ENCODE data around the gene STAB2.

Gene STAB2

GRCh38 chr12:103757248-103757647, 170.2 kb downstream of the STAB2 start:
- Histone ChIP-seq H3K9me3 (ENCODE audit: insufficient read depth, low read depth, low read length) (no peaks in the 10 kb centered on the region), H3K36me3 (ENCODE audit: insufficient read depth, low read depth, low read length) (no peaks in the 10 kb centered on the region), H3K9ac (ENCODE audit: low read depth, low read length) (no peak overlapping the region), H3K27ac (ENCODE audit: low read length) (no peak overlapping the region), H3K4me1 (ENCODE audit: insufficient read depth, low read length) (no peaks in the 10 kb centered on the region), H3K4me3 (ENCODE audit: low read length) (no peak overlapping the region), H3K27me3 (ENCODE audit: insufficient read depth, low read length) (no peaks in the 10 kb centered on the region)

- no peaks in the 10 kb centered on the region for H3K4me1 ChIP-seq (ENCODE audit: insufficient read depth, low read length)
- no peak overlapping the region for H3K27ac ChIP-seq (ENCODE audit: low read length)
- no peaks in the 10 kb centered on the region for H3K9me3 ChIP-seq (ENCODE audit: insufficient read depth, low read depth, low read length)
- H3K4me3 ChIP-seq (ENCODE audit: low read length) = no peak overlapping the region
- H3K27me3 ChIP-seq (ENCODE audit: insufficient read depth, low read length) = no peaks in the 10 kb centered on the region
- H3K9ac ChIP-seq (ENCODE audit: low read depth, low read length) = no peak overlapping the region
- peaks cover 7% of the 10 kb centered on the region; the same call in 1 of the 2 replicates for H3K36me3 ChIP-seq (ENCODE audit: insufficient read depth, low read depth, low read length)
Measured at GRCh38 chr12:103758310-103759089, 171.4 kb downstream of the STAB2 start.

GRCh38 chr12:103762473-103762872, 175.4 kb downstream of the STAB2 start:
- Histone ChIP-seq H3K36me3 (ENCODE audit: insufficient read depth, low read depth, low read length) (peaks cover 18% of the 10 kb centered on the region; the same call in 1 of the 2 replicates), H3K4me1 (ENCODE audit: insufficient read depth, low read length) (no peaks in the 10 kb centered on the region), H3K4me3 (ENCODE audit: low read length) (no peak overlapping the region), H3K9ac (ENCODE audit: low read depth, low read length) (no peak overlapping the region), H3K9me3 (ENCODE audit: insufficient read depth, low read depth, low read length) (no peaks in the 10 kb centered on the region), H3K27me3 (ENCODE audit: insufficient read depth, low read length) (no peaks in the 10 kb centered on the region), H3K27ac (ENCODE audit: low read length) (no peak overlapping the region)

- Histone ChIP-seq H3K9me3 (ENCODE audit: insufficient read depth, low read depth, low read length) (no peaks in the 10 kb centered on the region), H3K36me3 (ENCODE audit: insufficient read depth, low read depth, low read length) (peaks cover 18% of the 10 kb centered on the region; the same call in 1 of the 2 replicates), H3K4me1 (ENCODE audit: insufficient read depth, low read length) (peaks cover 9% of the 10 kb centered on the region; the same call in 1 of the 2 replicates), H3K27me3 (ENCODE audit: insufficient read depth, low read length) (no peaks in the 10 kb centered on the region), H3K9ac (ENCODE audit: low read depth, low read length) (no peak overlapping the region), H3K4me3 (ENCODE audit: low read length) (no peak overlapping the region), H3K27ac (ENCODE audit: low read length) (no peak overlapping the region)
Measured at GRCh38 chr12:103765322-103765721, 178.2 kb downstream of the STAB2 start.

- Histone ChIP-seq H3K27me3 (ENCODE audit: insufficient read depth, low read length) (no peaks in the 10 kb centered on the region), H3K4me1 (ENCODE audit: insufficient read depth, low read length) (peaks cover 9% of the 10 kb centered on the region; the same call in 1 of the 2 replicates), H3K27ac (ENCODE audit: low read length) (no peak overlapping the region), H3K4me3 (ENCODE audit: low read length) (no peak overlapping the region), H3K36me3 (ENCODE audit: insufficient read depth, low read depth, low read length) (peaks cover 20% of the 10 kb centered on the region; the same call in 1 of the 2 replicates), H3K9ac (ENCODE audit: low read depth, low read length) (no peak overlapping the region), H3K9me3 (ENCODE audit: insufficient read depth, low read depth, low read length) (no peaks in the 10 kb centered on the region)
Measured at GRCh38 chr12:103766028-103766427, 179.0 kb downstream of the STAB2 start.

- no peaks in the 10 kb centered on the region for H3K9me3 ChIP-seq (ENCODE audit: insufficient read depth, low read depth, low read length)
- H3K36me3 ChIP-seq (ENCODE audit: insufficient read depth, low read depth, low read length) = peaks cover 16% of the 10 kb centered on the region; the same call in 1 of the 2 replicates
- peaks cover 9% of the 10 kb centered on the region; the same call in 1 of the 2 replicates for H3K4me1 ChIP-seq (ENCODE audit: insufficient read depth, low read length)
- H3K27ac ChIP-seq (ENCODE audit: low read length) = peak overlapping the region; percentile 25
- H3K9ac ChIP-seq (ENCODE audit: low read depth, low read length) = no peak overlapping the region
- no peaks in the 10 kb centered on the region for H3K27me3 ChIP-seq (ENCODE audit: insufficient read depth, low read length)
- H3K4me3 ChIP-seq (ENCODE audit: low read length) = no peak overlapping the region
Measured at GRCh38 chr12:103768467-103769123, 181.5 kb downstream of the STAB2 start.

DNA sequence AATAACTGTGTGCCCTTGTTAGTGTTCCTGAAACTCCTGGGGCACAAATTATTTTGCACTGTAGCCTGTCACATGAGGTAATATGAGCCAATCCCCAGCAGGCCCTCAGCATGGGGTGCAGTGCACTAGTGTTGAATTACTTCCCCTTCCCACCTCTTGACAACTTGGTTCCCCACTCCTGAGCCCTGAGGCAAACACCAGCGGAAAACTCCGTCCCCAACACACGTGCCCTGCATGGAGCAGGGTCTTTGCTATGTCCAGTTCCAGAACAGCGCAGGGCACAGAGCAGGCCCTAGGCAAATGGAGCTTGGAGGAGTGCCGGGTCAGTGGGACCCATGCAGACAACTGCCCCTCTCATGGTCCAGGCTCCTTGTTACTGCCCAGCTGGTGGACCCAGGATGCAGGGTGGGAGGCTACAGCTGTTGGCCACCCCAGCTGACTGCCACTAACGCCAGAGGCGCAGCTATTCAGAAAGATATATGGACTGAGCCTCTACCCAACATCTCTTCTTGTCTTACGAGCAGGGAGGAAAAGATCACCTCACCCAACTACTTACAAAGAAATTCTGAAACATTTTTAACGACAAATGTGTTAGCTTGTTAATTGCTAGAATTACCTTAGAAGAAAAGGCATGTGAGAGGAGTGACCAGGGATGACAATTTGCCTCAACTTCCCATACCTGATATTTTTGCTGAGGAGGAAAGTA, 182.3 kb downstream of the STAB2 start:
- Histone ChIP-seq H3K4me3 (ENCODE audit: low read length) (no peak overlapping the region), H3K9ac (ENCODE audit: low read depth, low read length) (no peak overlapping the region), H3K27ac (ENCODE audit: low read length) (peak overlapping the region; percentile 25), H3K36me3 (ENCODE audit: insufficient read depth, low read depth, low read length) (peaks cover 15% of the 10 kb centered on the region; the same call in 1 of the 2 replicates), H3K27me3 (ENCODE audit: insufficient read depth, low read length) (no peaks in the 10 kb centered on the region), H3K9me3 (ENCODE audit: insufficient read depth, low read depth, low read length) (no peaks in the 10 kb centered on the region), H3K4me1 (ENCODE audit: insufficient read depth, low read length) (peaks cover 9% of the 10 kb centered on the region; the same call in 1 of the 2 replicates)

GRCh38 chr12:103771466-103771865, 184.4 kb downstream of the STAB2 start:
- H3K9me3 ChIP-seq (ENCODE audit: insufficient read depth, low read depth, low read length) = no peaks in the 10 kb centered on the region
- H3K36me3 ChIP-seq (ENCODE audit: insufficient read depth, low read depth, low read length) = peaks cover 22% of the 10 kb centered on the region
- peaks cover 9% of the 10 kb centered on the region; the same call in 1 of the 2 replicates for H3K4me1 ChIP-seq (ENCODE audit: insufficient read depth, low read length)
- H3K27ac ChIP-seq (ENCODE audit: low read length) = no peak overlapping the region
- H3K9ac ChIP-seq (ENCODE audit: low read depth, low read length) = no peak overlapping the region
- no peaks in the 10 kb centered on the region for H3K27me3 ChIP-seq (ENCODE audit: insufficient read depth, low read length)
- no peak overlapping the region for H3K4me3 ChIP-seq (ENCODE audit: low read length)

- no peaks in the 10 kb centered on the region for H3K27me3 ChIP-seq (ENCODE audit: insufficient read depth, low read length)
- no peak overlapping the region for H3K27ac ChIP-seq (ENCODE audit: low read length)
- H3K9me3 ChIP-seq (ENCODE audit: insufficient read depth, low read depth, low read length) = no peaks in the 10 kb centered on the region
- H3K4me1 ChIP-seq (ENCODE audit: insufficient read depth, low read length) = peaks cover 9% of the 10 kb centered on the region; the same call in 1 of the 2 replicates
- no peak overlapping the region for H3K9ac ChIP-seq (ENCODE audit: low read depth, low read length)
- H3K4me3 ChIP-seq (ENCODE audit: low read length) = no peak overlapping the region
- peaks cover 28% of the 10 kb centered on the region for H3K36me3 ChIP-seq (ENCODE audit: insufficient read depth, low read depth, low read length)
Measured at GRCh38 chr12:103772367-103773108, 185.5 kb downstream of the STAB2 start.

DNA sequence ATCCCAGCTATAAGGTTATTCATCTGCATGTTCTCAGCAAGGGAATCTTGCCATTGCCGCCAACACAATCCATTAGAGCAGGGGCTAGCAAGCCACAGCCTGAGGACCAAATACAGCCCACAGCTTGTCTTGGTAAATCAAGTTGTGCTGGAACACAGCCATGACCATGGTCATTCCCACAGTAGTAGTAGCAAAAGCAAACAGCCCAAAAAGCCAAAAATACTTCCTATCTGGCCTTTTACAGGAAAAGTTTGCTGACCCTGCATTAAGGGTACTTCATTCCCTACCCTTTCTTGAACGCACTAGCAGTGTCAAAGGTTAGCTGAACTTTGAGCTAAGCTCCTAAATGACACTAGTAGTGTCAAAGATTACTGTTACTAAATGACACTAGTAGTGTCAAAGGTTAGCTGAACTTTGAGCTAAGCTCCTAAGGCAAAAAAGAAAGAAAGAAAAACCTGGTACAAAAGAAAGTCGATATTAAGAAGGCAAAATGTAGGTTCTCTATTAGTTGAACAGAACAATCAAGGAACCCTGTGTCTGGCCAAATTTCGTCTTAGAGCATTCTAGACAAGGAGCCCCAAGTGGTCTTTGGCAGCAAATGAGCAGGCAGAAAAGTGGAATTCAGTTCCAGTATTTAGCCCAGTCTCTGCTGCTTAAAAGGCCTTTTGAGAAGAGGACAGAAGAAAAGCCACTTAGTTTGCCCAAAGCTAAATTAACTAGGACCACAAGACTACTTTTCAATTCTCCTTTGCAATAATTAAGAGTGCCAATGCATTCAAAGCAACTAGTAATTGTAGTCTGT, 186.2 kb downstream of the STAB2 start:
- H3K27me3 ChIP-seq (ENCODE audit: insufficient read depth, low read length) = no peaks in the 10 kb centered on the region
- no peak overlapping the region for H3K27ac ChIP-seq (ENCODE audit: low read length)
- H3K4me3 ChIP-seq (ENCODE audit: low read length) = no peak overlapping the region
- no peak overlapping the region for H3K9ac ChIP-seq (ENCODE audit: low read depth, low read length)
- peaks cover 32% of the 10 kb centered on the region for H3K36me3 ChIP-seq (ENCODE audit: insufficient read depth, low read depth, low read length)
- H3K9me3 ChIP-seq (ENCODE audit: insufficient read depth, low read depth, low read length) = no peaks in the 10 kb centered on the region
- peaks cover 9% of the 10 kb centered on the region; the same call in 1 of the 2 replicates for H3K4me1 ChIP-seq (ENCODE audit: insufficient read depth, low read length)
